Adrenal gland (tissue), 5 donors: ENCODE data around the gene SYNDIG1.

Experiments
- POLR2A ChIP-seq, 2 donors: fragments of 450-650 bp; IDR thresholded peaks; one replicate each; pipeline ENCODE4 v1.6.1; 2017; ENCODE audit warnings: antibody characterized with exemption in 2 of 2, mild to moderate bottlenecking in 2 of 2, moderate library complexity in 1 of 2
- TF ChIP-seq, protein P1 (sequence below), 6 experiments: fragments of 450-650 bp in 4 of 6; fragments of 200-600 bp in 2 of 6; sonication (generic) in 1 of 6; IDR thresholded peaks; 1 replicate in 5 of 6; 2 replicates in 1 of 6; pipeline versions ENCODE4 v1.5.1 to v1.8.0; 2016 to 2021; ENCODE audit warnings: antibody characterized with exemption in 6 of 6, mild to moderate bottlenecking in 2 of 6, moderate library complexity in 1 of 6
- donor health status: DM: no; HTN: no; CAD: no.

DNA sequence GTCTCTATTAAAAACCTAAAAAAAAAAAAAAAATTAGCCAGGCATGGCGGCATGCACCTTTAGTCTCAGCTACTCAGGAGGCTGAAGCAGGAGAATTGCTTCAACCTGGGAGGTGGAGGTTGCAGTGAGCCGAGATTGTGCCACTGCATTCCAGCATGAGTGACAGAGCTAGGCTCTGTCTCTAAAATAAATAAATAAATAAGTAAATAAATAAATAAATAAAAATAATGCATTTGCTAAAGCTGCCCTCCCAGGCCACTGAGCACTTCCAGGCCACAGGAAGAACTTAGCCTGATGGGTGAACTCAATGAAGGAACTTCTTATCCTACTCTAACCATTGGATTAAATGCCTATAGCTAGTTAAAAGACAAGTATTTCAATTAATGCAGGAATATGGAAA, 104.9 kb downstream of the SYNDIG1 start:
- TF ChIP-seq, protein P1, sequence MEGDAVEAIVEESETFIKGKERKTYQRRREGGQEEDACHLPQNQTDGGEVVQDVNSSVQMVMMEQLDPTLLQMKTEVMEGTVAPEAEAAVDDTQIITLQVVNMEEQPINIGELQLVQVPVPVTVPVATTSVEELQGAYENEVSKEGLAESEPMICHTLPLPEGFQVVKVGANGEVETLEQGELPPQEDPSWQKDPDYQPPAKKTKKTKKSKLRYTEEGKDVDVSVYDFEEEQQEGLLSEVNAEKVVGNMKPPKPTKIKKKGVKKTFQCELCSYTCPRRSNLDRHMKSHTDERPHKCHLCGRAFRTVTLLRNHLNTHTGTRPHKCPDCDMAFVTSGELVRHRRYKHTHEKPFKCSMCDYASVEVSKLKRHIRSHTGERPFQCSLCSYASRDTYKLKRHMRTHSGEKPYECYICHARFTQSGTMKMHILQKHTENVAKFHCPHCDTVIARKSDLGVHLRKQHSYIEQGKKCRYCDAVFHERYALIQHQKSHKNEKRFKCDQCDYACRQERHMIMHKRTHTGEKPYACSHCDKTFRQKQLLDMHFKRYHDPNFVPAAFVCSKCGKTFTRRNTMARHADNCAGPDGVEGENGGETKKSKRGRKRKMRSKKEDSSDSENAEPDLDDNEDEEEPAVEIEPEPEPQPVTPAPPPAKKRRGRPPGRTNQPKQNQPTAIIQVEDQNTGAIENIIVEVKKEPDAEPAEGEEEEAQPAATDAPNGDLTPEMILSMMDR (IDR thresholded peaks at IDR 0.05), result no peak
- no peak for TF ChIP-seq POLR2A (IDR thresholded peaks at IDR 0.05)
